ENCODE data around the gene TNFRSF19.

Gene TNFRSF19

DNA sequence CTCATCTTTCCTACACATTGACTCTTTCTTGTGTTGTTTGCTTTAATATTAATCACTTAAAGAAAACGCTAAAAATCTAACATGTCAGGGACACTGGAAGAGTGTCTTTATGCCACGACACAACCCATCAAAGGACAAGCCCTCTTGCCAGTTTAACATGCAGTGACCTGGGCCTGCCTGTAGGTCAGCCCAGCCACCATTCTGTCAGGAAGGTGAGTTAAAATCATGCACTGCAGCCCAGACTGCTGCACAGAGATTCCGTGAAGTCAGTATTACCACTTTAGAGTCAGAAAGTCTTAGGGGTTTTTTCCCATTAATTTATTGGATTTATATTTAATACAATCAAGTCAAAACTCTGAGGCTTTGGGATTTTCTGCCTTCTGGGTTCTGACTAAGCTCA lies 58.0 kb downstream of the TNFRSF19 start:
- no peak for DNase-seq (ENCODE audit: low read depth in 2 of 2)

DNA sequence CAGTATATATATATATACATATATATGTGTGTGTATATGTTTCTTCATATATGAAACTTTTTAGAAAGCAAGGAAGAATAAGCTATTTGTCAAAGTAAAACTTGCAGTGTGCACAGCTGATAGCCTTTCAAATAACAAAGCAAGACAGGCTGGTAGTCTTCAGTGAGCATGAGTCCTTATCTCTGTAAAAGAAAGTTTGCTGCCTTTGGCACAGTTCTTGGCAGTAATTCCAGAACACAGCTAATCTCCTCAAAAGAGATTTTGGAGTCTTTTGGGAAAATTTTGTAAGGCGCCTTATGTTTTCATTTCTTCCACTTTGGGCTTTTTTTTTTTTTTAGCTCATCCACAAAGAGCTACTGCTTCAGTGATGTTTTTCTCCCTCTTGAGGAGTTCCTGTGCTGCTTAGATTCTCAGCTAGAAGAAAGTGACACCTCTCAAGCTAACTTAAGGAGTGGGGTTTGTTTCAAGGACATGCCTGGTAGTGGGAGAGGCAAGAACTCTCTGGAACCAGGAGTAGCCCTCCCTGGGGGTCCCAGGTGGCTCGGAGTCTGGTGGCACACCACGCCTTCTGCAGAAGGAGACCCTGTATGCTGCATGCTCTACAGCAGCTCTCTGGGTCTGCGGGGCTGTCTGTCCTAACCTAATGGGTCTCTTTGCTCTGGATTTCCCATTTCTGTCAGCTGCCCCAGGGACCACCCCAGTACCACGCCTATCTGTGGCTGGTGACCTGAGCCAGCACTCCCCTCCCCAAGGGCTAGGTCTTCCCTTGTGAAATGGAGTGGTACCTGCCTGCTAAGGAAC lies 58.8 kb downstream of the TNFRSF19 start:
- no peak for DNase-seq (ENCODE audit: low read depth in 2 of 2)

DNA sequence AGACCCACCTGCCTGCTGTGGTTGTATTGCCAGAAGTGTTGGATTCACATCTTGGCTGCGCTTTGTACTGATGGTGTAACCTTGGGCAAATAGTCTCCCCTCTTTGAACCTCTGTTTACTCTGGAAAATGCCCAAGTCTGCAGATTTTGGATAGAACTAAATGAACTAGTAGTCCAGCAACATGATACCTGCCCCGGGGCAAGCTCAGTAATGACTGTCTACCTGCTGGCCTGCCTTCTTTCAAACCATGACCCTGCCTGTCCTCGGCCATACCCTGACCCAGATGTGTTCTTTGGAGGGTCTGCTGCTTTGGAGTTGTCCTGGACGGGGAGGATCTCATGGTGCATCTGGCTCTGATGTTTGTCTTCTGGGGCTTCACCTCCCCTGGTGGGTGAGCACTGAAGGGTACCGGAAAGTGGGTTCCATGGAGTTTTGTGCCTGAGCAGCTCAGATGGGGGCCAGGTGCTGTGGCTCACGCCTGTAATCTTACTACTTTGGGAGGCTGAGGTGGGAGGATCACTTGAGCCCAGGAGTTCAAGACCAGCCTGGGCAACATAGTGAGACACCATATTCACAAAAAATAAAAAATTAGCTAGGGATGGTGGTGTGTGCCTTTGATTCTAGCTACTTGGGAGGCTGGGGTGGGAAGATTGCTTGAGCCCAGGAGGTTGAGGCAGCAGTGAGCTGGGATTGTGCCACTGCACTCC lies 59.5 kb downstream of the TNFRSF19 start:
- no peak for DNase-seq (ENCODE audit: low read depth in 2 of 2)

DNA sequence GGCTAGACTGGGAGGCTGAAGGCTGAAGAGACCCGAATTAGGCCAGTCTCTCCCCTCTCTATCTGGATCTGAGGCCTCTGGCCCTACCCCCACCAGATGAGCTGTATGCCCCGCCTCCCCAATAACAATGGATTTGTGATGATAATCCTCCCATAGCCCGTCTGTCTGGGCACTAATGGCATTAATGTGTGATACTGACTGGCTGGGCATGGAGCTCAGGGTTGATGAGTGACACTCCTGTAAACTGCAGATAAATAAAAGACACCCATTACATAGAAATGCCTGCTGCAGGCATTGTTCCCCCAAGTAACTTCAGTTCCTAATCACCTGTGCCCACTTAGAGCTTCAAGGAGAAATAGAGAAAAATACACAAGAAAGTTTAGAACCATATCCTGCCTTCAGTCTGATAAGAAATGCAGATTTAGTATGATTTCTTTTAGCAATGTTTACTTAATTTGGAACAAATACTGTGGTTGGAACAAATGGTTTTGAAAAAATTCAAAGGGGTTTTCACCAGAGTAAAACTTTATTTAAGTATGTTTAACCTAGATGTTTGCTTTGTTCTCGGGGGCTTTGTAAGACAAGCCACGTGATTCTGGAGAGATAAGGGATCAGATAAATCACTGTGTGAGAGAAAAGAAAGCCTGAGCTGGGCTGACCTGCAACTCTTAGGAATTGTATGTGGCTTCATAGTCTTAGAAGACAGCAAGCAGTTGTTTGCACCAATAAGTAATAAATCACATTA lies 60.3 kb downstream of the TNFRSF19 start:
- no peak for DNase-seq (ENCODE audit: low read depth in 2 of 2)

DNA sequence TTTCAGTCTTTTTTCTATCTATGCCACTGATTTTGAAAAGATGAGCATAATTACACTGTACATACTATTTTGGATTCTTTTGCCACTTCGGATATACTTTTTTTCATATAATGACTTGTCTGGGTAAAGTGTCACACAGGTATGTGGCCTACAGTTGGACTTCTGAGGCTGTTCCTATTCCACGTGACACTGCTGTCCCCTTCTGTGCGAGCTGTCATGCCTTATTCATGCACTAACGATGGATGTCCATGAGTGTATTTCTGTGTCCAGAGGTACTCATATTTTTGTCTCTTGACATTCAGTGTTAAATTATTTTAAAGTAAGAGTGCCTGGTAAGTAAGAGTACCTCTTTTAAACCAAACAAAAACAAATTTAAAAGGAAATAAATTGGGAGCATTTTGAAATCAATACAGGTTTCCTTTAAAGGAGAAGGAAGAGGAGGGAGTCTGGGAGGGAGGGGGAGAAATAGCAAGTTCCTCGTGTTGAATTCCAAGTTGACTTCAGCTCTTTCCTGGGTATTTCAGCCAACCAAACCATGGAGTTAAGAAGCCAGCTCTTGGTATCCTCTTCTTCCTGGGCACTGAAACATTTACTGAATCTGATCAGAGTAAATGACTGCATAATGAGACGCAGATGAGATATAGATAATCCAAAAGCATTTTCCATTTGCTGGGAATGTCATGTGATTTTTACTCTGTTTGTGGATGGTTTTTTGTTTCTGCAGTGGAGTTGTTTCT lies 61.3 kb downstream of the TNFRSF19 start:
- DNase-seq (ENCODE audit: low read depth in 2 of 2), result no peak

DNA sequence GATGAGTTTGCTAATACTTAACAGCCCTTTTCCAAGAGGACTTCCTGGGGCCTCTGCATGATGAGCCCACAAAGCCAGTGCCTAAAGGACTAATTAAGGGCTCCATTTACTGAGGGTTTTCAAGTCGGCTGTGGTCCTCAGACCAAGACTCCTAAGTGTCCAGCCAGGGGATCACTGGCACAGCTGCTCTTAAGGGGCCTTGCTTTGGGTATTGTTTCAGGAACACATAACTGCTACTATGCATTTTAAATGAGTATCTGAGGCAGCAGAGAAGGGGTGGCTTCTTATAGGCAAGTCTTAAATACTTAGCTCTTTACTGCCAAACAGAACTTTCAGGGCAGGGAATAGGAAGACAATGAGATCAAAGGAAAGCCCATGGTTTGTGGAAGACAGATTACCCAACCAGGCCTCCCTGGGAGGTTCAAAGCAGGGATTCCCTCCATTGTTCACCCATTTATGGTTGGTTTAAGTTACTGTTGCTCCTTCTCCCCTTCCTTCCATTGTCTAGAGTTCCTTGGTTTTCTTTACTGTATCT lies 61.9 kb downstream of the TNFRSF19 start:
- DNase-seq (ENCODE audit: low read depth in 2 of 2), result no peak

DNA sequence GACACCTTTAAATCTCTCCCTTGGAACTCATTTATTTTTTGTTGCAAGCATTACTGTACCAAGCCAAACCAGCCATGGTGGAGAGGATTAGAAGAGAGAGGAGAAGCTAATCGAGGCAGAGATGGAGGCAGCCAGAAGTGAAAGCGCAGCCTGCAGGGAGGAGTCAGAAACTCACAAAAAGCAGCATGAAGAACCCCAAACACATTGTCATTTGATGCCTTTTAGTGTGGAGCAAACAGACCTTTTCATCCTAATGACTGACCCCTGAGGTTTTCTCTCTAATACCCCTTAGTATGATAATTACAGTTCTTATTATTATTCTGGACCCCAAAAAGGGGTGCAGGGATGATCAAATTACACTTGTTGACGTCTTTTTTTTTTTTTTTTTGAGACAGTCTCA lies 62.5 kb downstream of the TNFRSF19 start:
- DNase-seq (ENCODE audit: low read depth in 2 of 2), result no peak

DNA sequence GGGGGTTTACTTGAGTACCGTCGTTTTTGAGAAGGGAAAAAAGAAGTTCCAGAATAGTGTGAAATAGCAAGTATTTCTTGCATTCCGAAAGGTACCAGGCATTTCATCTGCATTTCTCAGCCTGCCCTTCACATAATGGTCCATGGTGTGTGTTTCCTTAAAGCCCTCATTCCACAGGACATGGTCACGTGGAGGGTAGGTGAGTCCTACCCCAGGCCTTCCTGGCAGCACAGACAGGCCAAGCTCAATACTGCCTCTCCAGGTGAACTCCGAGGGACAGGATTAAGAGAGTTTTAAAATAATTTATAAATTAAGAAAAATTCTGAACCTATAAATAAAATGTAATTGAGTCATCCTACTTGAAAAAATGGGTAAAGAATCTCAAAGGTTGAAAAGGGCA lies 64.7 kb downstream of the TNFRSF19 start:
- no peak for DNase-seq (ENCODE audit: low read depth in 2 of 2)

DNA sequence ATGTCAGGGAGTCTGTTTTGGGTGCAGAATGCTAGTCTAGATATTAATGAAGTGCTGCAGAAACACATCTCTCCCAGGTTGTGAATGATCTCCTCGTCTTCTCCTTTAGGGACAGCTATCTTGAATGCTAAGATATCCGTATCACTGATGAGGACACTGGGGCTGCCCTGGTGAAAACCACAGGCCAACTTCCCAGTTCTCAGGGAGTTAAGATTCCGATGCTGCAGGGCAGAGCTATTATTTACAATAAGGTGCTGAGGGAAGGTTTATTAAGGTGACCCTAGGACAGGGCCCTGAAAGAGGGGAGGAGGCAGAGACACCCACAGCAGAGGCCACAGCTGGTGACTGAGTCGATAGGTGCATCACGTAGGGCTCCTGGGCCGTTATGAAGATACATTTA lies 66.1 kb downstream of the TNFRSF19 start:
- no peak for DNase-seq (ENCODE audit: low read depth in 2 of 2)

DNA sequence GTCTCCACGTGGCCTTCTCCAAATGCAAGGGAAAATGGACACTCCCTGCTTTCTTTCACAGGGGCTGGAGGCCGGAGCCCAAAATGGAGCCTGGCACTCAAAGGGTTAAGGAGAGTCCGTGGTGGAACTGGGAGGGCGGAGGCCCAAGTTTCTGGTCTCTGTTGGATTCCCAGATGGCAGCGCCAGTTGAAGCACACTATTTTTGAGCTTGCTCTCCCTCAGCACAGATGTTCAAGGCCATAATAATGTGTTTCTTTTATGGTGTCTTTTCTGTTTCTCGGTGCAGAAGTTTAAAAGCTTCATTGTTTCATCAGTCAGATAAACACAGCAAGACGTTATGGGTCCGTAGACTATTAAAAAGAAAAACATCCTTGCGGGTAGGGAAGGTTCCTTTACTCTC lies 67.6 kb downstream of the TNFRSF19 start:
- DNase-seq (ENCODE audit: low read depth in 2 of 2), result no peak

DNA sequence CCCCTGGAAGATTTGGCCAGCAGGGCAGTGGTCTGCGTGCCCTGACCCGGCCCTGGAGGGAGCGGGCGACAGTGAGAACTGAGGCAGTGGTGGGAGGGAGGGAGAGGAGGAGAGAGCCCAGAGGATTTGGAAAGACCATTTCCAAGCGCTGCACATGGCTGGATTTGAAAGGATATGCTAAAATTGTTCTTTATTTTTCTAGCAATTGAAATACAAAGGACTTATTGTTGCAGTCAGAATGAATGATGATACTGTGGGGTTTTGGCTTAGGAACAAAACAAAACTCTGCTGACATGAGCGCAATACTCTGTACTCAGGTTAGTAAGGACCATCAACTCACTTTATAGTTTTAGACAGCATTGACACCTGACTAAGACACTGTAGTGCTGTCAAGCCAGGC lies 69.5 kb downstream of the TNFRSF19 start:
- DNase-seq (ENCODE audit: low read depth in 2 of 2), result no peak

DNA sequence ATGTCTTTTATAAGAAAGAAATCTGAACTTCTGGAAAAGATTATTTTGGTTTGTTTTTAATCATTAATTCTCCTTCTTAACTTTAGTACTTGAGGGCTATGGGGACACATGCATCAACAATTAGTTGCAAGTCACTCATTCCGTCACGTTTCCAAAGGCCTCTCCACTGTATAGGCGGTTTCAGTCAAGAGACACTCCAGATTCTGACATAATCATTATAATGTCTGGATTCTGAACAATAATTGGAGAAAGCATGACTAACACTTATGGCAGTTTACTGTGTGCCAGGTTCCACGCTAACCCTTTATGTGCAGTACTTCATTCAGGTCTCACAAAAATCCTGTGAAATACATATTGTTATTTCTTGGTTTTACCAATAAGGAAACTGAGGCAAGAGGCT lies 71.9 kb downstream of the TNFRSF19 start:
- no peak for DNase-seq (ENCODE audit: low read depth in 2 of 2)

DNA sequence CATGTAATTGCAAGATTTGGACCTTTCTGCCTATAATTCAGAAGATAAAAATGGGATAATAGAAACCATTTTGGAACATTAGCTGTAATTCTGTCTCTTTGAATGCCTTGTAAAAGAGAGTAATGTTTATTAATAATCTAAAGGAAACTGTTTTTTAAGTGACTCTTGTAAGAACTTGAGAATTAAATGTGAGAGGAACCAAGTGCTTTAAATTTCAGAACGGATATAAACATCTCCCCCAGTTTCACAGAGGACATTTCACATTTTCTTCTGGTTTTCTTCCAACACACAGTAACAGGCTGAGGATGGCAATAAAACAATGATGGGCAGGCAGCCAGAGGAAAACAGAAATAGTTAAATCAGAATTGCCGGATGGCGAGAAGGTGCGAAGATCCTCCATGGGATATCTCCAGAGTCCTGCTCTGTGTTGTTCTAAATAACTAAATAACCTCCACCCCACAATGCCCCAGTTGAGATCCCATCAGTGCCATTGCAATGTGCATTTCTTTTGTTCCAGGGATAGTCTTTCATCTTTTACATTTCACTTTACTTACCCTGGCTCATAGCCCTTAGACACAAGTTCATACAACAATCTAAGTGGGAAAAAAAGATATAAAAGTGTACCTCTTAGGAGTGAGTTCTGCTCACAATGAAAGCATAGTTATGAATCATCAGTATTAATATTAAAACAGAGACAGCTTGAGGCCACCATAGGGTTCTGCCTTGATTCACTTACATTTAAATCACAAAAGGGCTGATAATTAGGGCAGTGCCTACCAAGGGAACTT lies 73.3 kb downstream of the TNFRSF19 start:
- no peak for DNase-seq (ENCODE audit: low read depth in 2 of 2)

DNA sequence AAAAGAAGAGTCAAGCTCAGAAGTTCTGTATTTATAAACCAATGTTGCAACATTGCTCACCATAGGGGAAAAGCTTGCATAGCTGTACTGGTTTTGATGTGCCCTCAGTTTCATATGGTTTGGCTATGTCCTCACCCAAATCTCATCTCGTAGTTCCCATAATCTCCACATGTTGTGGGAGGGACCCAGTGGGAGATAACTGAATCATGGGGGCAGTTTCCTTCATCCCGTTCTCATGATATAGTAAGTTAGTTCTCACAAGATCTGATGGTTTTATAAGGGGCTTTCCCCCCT lies 73.9 kb downstream of the TNFRSF19 start:
- DNase-seq (ENCODE audit: low read depth in 2 of 2), result no peak

DNA sequence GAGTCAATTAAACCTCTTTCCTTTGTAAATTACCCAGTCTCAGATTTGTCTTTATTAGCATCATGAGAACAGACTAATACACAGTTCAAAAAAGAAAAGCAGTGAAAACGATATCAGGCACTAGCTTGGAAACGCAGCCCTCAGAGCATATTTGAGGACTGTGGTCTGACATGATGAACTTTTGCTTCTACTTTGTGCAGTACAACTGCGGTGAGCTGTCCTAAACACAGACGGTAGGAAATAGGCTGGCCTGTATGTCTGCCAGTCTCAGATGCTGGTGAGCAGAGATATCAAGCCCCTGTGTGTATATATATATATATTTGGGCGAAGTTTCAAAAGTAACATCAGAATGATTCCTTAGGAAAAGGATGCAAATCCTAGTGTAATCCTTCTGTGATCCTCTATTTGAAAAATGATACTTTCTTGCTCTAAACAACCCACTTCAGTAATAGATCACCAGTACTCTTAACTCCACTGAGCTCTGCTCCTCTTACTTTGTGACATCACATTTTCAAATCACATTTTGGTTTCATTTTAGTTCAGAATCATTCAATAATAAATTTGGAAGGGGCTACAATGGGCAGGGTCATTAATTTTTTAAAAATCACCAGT lies 74.4 kb downstream of the TNFRSF19 start:
- DNase-seq (ENCODE audit: low read depth in 2 of 2), result no peak

DNA sequence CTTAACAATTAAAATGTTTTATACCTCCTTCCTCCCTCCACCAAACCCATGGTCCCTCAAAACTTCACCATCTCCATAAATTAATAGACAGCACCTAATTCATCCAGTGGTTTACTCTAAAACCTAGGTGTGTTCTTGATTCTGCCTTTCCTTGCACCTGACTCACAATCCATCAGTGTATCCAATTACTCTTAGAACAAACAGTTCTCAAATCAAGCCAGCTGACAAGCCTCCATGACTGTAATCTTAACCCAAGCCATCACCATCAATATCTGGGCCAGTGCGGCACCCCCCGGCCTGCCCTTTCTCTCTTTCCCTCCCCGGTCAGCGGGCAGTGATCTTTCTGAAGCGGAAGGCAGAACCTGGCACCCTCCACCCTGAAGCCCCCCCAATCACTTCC lies 75.6 kb downstream of the TNFRSF19 start:
- no peak for DNase-seq (ENCODE audit: low read depth in 2 of 2)

DNA sequence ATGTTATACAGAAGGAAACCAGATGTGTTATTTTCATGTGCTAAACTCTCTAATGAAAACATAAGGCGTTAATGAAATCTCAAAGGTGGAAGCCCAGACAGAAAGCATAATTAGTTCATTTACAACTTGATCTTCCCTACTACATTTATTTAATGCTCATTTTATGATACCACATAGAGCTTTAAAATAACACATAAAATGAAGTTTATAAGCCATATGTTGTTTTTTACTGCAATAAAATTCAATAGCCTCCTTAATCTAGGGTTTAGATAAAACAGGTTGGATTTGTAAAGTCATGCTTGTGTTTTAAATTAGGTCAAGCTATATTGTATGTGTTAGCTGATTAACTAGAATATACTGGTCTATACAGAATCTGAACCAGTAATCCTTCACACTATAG lies 81.2 kb downstream of the TNFRSF19 start:
- no peak for DNase-seq (ENCODE audit: low read depth in 2 of 2)

DNA sequence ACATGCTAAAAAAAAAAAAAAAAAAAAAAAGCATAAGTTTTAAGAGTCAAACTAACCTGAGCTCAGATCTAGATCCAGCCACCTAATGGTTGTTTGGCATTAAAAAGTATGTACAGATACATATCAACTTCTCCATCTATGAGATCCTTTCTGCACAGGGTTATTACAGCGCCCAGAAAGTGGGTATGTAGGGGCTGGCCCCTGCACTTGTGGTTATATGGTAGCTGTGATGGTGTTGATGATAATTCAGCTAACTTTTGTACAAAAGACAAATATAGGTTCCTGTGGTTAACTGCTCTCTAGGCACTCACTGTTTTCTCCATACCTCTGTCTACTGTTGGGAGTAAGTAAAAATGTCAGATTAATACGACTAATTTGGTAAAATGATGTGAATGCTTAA lies 81.7 kb downstream of the TNFRSF19 start:
- DNase-seq (ENCODE audit: low read depth in 2 of 2), result no peak

DNA sequence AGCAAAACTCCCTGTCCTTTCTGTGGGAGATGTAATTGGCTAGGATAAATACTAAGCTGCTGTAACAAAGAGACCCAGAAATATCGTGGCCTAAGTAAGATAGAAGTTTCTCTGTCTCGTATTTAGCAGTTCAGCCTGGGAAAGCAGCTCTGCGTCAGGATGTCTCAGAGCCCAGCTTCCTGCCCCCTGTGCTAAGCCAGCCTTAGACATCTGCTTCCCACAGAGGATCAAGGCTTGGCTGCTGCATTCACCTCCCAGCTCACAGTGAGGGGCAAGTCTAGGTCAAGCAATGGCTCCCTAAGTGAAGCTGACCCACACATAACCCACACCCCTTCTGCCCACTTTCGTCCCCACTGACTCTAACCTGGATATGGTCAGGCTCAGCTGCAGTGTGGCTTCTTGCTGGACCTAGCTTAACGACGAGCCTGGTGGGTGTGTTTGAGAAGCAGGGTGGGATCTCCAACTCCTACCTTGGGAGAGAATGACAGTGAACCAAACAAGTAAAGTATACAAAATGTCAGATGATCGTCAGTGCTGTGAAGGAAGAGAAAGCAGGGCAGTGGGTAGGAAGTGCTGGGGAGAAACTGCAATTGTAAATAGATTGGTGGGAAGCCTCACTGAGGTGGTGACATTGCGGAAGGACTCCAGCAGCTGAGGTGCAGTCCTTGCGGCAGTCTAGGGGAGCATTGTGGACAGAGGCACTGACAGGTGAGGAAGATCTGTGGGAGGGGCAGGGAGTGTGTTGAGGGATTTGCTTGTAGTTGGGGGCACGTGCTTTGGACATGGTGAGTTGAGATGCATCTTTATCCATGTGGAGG lies 82.9 kb downstream of the TNFRSF19 start:
- no peak for DNase-seq (ENCODE audit: low read depth in 2 of 2)

All from activated CD4-positive, alpha-beta T cell treated with anti-CD3 and anti-CD28 coated beads for 24 hours (primary cell).